T-helper 1 cell (primary cell): ENCODE results near the gene SLC36A3.
"Not testable (repeated sequence)": the region's sequence is repeated elsewhere in the genome, so short reads cannot be mapped to it uniquely, and the experiment has no call there.

Experiments
- DNase-seq, 5 donors: peaks; one replicate each; pipeline ENCODE4 v3.0.0-alpha.2; 2012 to 2020

SLC36A3 gene

DNA sequence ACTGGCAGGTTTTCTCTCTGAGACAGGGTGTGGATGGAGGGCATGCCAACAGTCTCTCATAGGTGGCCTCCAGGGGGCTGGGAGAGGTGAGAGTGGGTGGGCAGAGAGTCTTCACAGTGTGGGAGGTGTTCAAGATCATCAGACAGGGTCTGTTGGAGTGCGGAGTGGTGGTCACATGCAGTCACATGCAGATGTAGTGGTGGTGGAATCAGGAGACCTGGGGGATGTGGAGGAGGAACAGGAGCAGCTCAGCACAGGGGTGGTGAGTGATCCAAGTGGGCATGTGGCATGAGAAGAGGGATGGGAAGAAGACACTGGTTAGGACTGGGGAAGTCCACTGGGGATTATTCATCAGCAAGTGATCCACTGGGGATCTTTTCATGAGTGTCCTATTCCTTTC, 44.8 kb downstream of the SLC36A3 start:
- DNase-seq = no peak

DNA sequence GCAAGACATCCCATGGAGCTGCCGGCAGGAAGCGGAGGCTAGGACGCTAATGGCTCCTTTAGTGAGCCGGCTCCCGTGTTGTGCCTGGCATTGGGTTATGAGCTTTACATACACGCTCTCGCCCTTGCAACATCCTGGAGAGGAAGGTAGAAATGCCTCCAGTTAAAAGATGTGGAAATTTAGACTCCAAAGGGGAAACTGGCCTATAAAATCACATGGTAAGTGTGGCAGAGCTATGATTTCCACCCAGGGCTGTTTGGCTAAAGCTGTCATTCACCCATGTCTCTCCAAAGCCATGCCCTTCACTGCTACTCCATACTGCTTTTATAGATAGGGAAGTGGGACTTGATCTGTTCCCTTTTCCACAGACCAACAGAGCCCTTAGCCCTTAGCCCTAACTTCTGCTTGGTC, 45.4 kb downstream of the SLC36A3 start:
- DNase-seq = no peak

DNA sequence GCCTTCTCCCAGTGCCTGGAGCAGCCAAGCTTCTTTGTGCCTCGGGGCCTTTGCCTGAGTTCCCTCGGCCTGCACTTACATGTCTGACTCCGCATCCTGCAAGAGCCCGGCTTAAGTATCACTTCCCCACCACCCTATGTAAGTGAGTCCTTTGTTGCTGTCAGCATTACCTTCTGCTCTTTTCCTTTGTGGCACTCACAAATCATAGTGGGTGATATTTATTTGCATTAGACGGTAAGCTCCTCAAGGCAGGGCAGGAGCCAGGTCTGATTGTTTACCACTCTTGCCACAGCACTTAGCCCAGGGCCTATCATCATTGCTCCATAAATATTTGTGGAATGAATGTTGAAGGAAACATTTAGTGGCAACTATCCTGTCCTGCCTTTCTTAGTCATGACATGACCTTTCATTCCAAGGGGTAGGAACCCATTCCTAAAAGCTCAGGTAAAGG, 45.8 kb downstream of the SLC36A3 start:
- no peak for DNase-seq

DNA sequence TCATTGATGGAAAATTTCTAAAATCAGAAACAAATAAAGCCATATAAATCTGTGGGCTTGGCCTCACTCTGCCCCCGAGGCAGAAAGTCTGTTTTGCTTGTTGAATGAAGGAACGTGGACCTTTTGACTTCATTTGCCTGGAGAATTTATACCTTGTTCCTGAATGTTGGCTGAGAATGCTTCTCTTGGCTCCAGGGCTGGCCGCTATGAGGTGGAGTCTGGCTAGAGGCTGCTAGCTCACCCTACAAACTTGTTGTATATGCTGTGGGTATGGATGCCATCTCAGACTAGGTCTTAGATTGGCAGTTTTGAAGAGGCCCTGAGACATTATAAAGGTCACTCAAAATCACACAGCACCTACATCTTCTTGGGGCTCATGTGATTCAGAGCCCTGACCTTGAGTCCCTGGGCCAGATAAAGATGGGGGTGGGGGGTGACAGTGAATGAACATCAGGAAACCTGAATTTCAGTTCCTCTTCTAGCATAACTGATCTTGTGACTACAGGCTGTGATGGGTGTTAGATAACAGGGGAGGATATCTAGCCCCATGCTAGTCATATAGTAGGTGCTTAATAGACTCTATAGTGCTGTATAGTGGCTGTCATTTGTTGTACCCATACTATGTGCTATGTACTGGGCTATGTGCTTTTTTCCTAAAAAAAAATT, 47.8 kb downstream of the SLC36A3 start:
- DNase-seq = no peak

DNA sequence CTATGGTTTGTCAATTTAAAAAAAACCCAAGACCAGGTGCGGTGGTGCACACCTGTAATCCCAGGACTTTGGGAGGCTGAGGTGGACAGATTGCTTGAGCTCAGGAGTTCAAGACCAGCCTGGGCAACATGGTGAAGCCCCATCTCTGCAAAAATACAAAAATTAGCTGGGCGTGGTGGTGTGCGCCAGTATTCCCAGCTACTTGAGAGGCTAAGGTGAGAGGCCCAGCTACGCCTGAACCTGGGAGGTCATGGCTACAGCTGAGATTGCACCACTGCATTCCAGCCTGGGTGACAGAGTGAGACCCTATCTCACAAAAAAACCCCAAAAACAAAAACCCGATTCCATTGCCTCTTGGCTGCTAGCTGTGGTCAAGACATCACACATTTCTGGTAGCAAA, 48.6 kb downstream of the SLC36A3 start:
- not testable (repeated sequence) for DNase-seq

DNA sequence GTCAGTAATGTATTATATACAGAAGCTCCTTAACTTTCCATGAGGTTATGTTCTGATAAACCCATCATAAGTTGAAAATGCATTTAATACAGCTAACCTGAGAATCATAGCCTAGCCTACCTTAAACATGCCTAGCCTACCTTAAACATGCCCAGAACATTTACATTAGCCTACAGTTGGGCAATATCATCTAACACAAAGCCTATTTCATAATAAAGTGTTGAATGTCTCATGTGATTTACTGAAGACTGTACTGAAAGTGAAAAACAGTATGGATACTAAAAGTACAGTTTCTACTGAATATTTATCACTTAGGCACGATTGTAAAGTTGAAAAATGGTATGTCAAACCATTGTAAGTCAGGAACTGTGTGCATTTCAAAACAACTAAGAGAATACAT, 49.0 kb downstream of the SLC36A3 start:
- DNase-seq = no peak

DNA sequence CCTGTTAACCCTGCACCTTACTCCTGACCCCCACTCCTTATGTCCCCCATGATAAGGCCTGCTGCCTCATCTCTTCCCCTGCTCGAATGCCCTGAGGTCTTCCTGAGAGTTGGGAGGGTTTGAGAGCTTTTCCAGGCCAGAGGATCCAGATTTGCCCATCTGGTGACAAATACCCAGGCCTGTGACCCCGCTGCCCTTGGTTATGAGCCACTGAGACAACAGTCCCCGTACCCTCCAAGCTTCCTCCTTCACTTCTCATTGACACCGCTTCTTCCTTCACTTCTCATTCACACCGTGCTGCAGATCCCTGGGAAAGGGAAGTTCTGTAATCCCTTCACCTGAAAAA, 50.0 kb downstream of the SLC36A3 start:
- no peak for DNase-seq

DNA sequence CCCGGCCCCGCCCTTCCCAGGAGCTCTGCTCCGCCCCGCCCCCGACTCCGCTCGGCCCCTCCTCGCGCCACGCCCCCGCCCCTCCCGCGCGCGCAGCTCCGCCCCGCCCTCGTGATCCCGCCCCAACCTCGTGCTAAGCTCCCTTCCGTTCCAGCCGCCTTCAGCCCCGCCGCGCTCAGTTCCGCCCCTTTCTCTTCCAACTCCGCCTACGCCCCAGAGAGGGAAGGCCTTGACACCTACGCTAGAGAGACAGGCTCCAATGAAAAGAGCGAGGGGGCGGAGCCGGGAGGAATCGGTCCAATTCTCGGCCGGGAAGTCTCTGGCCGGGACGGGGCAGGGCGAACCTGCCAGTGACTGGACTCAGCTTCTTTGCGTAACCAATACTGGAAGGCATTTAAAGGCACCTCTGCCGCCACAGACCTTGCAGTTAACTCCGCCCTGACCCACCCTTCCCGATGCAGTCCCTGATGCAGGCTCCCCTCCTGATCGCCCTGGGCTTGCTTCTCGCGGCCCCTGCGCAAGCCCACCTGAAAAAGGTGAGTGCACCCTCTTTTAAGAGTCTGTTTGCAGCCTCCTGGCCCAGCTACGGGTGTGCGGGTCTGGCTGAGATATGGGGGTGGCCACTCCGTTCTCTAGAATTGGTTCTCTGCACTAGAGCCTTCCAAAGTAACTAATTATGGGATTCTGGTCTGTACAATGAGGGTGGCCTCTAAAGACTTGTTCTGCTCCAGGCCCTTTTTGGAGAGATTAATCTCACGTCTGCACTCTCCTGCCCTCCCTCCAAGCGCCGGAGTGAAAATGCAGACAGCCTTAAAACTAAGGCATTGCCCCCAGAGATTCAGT, 50.6 kb downstream of the SLC36A3 start, which contains the start of gene GM2A:
Gene GM2A (plus strand): TSS at position 424 of the 843 bp plus-strand sequence. CDS start 32 bp downstream, at position 456.
- DNase-seq = peak; percentile 94 to 99 (median 97)

DNA sequence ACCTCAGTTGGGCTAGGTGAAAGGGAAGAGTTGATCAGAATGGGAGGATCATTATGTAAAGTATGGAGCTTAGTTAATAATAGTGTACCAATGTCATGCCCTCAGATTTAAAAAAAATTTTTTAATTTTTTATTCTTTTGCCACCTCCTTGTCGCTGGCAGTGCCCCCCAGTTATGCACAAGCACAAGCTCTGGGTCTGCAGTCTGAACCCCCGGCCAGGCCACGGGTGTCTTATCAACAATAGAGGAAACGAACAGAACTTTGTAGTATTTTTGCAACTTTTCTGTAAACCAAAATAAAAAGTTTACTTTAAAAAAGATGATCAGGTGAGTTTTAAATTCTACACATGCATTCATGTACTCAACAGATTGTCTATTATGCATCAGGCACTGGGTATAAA, 51.9 kb downstream of the SLC36A3 start:
- DNase-seq = no peak

DNA sequence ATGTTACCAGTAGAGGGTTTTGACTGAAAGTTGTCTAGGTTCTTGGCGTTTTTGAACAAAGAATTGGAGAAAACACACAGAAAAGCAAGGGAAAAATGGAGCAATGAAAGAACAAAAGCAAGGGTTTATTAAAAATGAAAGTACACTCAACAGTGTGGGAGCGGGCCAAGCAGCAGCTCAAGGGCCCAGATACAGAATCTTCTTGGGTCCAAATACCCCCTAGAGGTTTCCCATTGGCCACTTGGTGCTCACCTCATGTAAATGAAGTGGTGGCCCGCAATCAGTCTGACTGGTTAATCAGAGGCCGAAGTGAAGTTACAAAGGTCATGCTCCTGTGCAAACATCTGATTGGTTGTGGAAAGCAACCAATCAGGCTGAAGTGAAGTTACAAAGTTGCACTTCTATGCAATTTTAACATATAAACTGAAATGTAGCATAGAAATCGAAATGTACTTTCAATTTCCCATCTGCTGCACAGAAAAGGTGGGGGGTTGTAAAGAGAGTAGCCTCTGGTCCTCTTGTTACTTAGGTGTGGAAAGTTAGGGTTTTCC, 52.5 kb downstream of the SLC36A3 start:
- peak in 2 of 5 donors; percentile 8 to 81 for DNase-seq

DNA sequence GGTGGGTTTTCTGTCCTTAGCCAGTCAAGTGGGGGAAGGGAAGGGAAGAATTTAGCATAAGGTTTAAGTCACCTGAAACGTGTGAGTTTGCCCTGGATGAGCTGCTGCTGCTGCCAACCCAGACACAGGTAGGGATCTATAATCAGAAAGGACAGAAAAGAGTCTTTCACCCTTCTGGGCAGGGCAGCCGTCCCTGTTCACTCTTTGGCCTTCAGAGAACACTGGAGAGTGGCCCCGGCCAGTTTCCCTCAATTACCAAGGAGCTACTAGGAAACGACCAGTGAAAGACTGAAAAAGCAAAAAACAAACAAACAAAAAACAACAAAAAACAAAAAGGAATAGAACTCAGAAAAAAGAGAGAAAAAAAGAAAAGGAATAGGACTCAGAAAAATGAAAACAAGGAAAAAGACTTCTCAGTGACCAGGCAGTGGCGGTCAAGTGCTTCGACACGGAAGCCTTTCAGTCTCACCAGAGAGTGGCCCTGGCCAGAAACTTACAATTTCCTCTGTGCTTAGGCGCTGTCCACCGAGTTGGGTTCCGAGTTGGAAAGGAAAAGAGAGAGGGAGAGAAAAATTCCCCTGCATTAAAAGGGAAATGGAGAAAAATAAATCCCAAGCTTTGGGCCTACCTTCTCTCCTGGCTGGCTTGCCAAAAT, 53.1 kb downstream of the SLC36A3 start:
- DNase-seq = no peak

DNA sequence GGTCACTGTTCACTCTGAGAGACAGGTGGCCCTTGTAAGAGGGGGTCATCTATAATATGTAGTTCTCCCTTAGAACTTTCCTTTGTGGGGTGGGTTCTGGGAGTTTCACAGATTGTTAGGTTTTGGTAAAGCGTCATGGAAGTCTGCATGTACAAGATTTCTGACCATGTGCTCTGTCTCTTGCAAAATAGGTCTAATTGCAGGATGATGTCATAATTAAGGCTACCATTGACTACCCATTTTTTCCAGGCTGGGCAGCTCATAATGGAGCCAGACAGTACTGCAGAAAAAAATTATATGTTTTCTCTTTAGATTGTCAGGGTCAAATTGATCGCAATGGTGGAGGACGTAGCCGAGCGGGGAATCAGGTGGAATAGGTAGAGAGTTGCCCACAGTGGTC, 54.3 kb downstream of the SLC36A3 start:
- no peak for DNase-seq

DNA sequence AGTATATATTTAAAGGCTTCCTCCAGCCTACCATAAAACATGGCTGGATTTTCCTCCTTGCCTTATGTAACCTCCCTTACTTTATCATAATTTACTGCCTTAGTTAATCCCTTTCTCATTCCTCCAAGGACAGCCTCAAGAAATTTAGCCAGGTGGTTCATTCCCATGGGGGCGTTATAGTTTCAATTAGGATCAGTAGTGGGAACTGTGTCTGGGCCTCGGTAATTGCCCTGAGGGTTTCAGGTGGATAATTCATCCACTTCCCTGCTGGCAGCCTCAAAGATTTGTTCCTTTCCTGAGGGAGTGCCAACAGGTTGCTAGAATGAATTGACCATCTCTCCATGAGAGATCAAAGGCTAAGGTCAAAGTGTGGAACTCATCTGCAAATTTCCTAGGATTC, 54.9 kb downstream of the SLC36A3 start:
- DNase-seq = no peak

DNA sequence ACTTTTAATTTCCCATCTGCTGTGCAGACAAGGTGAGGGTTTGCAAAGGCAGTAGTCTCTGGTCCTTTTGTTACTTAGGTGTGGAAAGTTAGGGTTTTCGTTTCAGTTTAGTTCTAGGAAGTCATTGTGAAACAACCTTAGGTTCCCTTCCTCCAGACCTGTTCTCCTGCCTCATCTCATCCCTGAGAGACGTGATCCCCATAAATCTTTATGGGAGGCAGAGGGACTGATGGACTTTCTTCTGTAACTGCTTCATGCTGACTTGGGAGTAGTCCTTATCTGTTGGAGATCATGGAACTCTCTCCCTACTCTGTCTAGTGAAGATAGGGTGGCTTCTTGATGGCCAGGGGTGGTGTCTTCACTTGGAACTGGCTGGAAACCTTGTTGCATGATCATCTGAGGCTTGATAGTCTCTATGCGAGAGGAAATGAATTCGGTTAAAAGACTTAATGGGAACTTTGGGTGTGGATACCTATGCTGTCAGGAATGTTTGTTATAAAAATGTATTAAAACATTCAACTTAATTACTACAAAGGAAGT, 57.8 kb downstream of the SLC36A3 start:
- DNase-seq = no peak

DNA sequence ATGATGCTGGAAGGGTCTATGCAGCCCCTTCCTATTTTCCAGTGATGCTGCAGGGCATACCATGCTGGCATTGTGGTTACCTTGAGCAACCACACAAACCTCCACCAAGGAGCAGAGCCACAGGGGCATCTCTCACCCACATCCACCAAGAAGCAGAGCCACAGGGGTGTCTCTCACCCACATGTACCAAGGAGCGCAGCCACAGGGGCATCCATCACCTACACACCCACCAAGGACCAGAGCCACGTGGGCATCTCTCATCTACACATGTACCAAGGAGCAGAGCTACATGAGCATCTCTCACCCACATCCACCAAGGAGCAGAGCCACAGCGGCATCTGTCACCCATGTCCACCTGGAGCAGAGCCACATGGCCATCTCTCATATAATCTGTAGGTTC, 59.4 kb downstream of the SLC36A3 start:
- no peak for DNase-seq

DNA sequence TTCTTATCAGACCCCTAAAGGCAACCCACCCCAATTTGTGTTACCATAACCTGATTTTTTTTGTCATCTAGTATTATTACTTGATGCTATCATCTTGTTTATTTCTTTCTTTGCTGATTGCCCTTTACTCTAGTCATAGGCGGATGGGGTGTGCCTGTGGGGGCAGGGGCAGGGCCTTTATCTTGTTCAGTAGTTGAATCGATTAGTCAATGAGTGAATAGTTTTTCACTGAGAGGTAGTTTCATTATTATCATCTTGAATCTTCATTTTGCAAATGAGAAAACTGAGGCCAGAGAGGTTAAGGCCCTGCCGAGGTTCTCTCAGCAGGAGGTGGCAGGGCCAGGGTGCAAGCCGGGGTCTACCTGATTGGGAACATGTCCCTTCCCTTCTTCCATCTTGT, 60.0 kb downstream of the SLC36A3 start:
- peak in 1 of 5 donors; percentile 48 for DNase-seq

DNA sequence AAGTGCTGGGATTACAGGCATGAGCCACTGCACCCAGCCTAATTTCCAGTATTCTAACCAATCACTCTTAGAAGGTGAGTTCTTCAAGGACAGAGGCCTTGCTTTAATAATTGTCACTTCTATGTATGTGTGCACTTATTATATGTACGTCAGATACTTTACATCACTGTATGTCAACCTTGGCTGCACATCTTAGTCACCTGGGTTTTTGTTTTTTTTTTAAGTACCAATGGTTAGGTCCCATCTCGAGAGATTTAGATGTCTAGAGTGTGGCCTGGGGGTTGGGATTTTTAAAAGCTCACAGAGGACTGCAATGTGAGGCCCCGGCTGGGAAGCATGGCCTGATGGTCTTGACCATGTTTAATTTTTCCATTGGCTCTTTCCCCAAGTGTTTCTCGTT, 60.4 kb downstream of the SLC36A3 start:
- DNase-seq = no peak

DNA sequence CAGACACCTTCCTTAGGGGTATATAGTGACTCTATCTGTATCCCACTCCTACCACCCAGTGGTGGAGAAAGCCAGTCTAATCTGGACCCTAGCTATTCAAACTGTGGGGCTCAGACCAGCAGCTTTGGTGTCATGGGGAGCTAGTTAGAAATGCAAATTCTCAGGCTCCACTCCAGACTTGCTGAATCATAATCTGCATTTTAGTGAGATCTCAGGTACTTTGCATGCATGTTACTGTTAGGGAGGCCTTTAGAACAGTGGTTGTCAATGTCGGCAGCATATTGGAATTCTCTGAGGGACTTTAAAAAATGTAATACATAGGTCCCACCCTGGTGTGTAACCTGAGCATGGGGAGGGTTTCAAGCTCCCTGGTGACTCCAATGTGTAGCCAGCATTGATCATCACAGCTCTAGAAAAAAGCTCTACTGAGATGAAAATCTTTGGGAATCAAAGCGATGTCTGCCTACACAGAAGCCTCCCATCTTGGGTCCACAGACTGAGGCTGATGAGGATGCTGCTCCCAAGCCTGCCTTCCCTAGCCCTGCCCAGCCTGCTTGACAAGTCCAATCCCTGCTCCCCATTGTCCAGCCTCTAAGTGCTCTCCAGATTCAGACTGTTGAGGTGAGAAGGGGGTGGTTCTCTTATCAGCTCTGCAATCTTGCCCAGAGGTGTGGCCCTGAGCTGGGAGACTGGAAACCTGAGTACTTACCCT, 62.5 kb downstream of the SLC36A3 start:
- DNase-seq = no peak

DNA sequence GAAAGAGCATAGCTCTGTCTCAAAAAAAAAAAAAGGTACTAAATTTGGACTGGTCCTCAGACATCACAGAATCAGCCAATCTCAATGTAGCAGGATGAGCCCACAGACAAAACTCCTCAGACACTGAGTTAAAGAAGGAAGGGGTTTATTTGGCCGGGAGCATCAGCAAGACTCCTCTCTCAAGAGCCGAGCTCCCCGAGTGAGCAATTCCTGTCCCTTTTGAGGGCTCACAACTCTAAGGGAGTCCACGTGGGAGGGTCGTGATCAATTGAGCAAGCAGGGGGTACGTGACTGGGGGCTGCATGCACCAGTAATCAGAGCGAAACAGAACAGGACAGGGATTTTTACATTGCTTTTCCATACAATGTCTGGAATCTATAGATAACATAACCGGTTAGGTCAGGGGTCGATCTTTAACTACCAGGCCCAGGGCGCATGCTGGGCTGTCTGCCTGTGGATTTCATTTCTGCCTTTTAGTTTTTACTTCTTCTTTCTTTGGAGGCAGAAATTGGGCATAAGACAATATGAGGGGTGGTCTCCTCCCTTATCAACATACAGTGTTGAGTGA, 63.2 kb downstream of the SLC36A3 start:
- not testable (repeated sequence) for DNase-seq

DNA sequence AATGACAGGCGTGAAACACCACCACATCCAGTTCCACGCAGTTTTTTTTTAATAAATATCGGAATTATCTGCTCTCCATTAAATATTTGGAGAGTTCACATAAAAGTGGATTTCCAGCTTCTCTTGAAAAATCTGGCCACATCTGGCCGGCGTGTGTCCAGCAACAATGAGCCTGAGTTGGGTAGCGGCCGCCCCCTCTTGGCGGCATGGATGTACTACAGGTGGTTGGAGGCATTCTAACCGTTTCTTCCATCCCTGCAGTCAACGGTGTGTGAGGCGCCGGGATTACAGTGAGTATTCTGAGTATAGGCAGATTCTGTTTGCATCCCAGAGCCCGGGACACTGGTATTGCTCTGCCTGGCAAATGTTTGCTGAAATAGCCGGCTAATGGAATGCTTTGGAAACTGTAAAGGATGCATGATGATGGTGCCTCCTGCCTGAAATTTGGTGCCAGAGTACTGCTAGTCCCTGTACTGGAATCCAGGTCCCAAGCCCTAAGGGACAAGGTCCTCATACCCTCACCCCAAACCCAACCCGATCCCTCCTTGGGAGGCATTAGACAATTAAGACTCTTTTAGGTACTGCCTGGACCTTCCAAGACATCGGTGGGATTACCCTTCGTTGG, 64.2 kb downstream of the SLC36A3 start:
- peak; percentile 18 to 60 (median 32) for DNase-seq

DNA sequence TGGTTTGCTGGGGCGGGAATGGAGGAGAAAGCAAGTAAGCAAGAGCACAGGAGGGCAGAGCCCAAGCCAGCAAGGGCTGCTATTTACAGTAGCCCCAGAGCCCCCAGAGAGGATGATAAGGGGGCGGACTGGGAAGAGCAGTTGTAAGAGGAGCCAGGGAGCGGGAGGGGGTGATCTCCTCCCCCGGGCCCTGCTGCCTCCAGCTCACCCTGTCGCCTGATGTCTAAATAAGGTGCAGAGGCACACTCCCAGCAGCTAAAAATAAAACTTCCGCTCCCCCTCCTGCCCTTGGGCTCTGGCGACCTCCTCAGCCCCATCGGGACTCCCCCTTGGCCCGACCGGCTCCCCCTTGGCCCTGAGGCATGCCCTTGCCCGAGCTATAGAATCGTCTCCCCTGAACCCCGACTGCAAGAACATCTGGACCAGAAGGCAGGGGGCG, 65.2 kb downstream of the SLC36A3 start:
- no peak for DNase-seq
